ENCODE data around the gene WDR62.
"Not testable (repeated sequence)": the region's sequence is repeated elsewhere in the genome, so short reads cannot be mapped to it uniquely, and the experiment has no call there.

Gene WDR62

GRCh38 chr19:36106991-36107390, 52.3 kb downstream of the WDR62 start:
- in situ Hi-C loops (cut with MboI; ENCODE audit: low sequenced_read_pairs) = no loop called here

- in situ Hi-C loops (cut with MboI; ENCODE audit: low sequenced_read_pairs) = no loop called here
These were observed 54.0 kb downstream of the WDR62 start for GRCh38 chr19:36108684-36109083.

- in situ Hi-C loops (cut with MboI; ENCODE audit: low sequenced_read_pairs) = no loop called here
These were observed 55.9 kb downstream of the WDR62 start, which contains the start of gene OVOL3 for GRCh38 chr19:36110487-36111199. OVOL3 (plus strand) TSS chr19:36111143; CDS start chr19:36111203, 60 bp downstream.

GRCh38 chr19:36111200-36111539, 56.5 kb downstream of the WDR62 start:
- in situ Hi-C loops (cut with MboI; ENCODE audit: low sequenced_read_pairs) = no loop called here

GRCh38 chr19:36112678-36113077, 58.0 kb downstream of the WDR62 start:
- in situ Hi-C loops (cut with MboI; ENCODE audit: low sequenced_read_pairs) = no loop called here

- in situ Hi-C loops (cut with MboI; ENCODE audit: low sequenced_read_pairs) = no loop called here
These were observed 58.7 kb downstream of the WDR62 start for GRCh38 chr19:36113425-36113824.

- in situ Hi-C loops (cut with MboI; ENCODE audit: low sequenced_read_pairs) = no loop called here
These were observed 59.4 kb downstream of the WDR62 start for GRCh38 chr19:36113894-36114720.

GRCh38 chr19:36114721-36115452, 60.2 kb downstream of the WDR62 start, which contains the start of gene POLR2I:
POLR2I (minus strand) TSS chr19:36114875; CDS start chr19:36114856, 19 bp downstream.
- in situ Hi-C loops (cut with MboI; ENCODE audit: low sequenced_read_pairs) = no loop called here

GRCh38 chr19:36115453-36116343, 61.0 kb downstream of the WDR62 start, which contains the start of gene TBCB:
TBCB (plus strand) TSS chr19:36115468; CDS start chr19:36115561, 93 bp downstream.
- in situ Hi-C loops (cut with MboI; ENCODE audit: low sequenced_read_pairs) = no loop called here

GRCh38 chr19:36116344-36116637, 61.6 kb downstream of the WDR62 start:
- in situ Hi-C loops (cut with MboI; ENCODE audit: low sequenced_read_pairs) = no loop called here

- in situ Hi-C loops (cut with MboI; ENCODE audit: low sequenced_read_pairs) = no loop called here
These were observed 65.6 kb downstream of the WDR62 start for GRCh38 chr19:36120092-36120983.

GRCh38 chr19:36120984-36121358, 66.3 kb downstream of the WDR62 start:
- in situ Hi-C loops (cut with MboI; ENCODE audit: low sequenced_read_pairs) = no loop called here

GRCh38 chr19:36121486-36122124, 66.9 kb downstream of the WDR62 start:
- in situ Hi-C loops (cut with MboI; ENCODE audit: low sequenced_read_pairs) = no loop called here

- in situ Hi-C loops (cut with MboI; ENCODE audit: low sequenced_read_pairs) = loop anchor here (5.0 kb wide), 1 partner anchor 47 kb away; no protein-coding TSS in a partner anchor
These were observed 70.9 kb downstream of the WDR62 start for GRCh38 chr19:36125557-36125956.

GRCh38 chr19:36128392-36128736, 73.7 kb downstream of the WDR62 start:
- in situ Hi-C loops (cut with MboI; ENCODE audit: low sequenced_read_pairs) = loop anchor here (5.0 kb wide), 1 partner anchor 44 kb away; no protein-coding TSS in a partner anchor

GRCh38 chr19:36131221-36131620, 76.5 kb downstream of the WDR62 start:
- in situ Hi-C loops (cut with MboI; ENCODE audit: low sequenced_read_pairs) = not testable (repeated sequence)

- in situ Hi-C loops (cut with MboI; ENCODE audit: low sequenced_read_pairs) = not testable (repeated sequence)
These were observed 80.2 kb downstream of the WDR62 start for GRCh38 chr19:36134867-36135266.

- in situ Hi-C loops (cut with MboI; ENCODE audit: low sequenced_read_pairs) = no loop called here
These were observed 82.4 kb downstream of the WDR62 start for GRCh38 chr19:36136964-36137686.
